HG03175 (cell line): ENCODE results near the gene CATSPER3.

Source experiments
- ATAC-seq: cut with Tn5 transposase; IDR thresholded peaks from one replicate; pipeline ENCODE4 v1.9.1; 2021; ENCODE audit warnings: mild to moderate bottlenecking, moderate library complexity; ENCODE audit not compliant: unreplicated experiment

The CATSPER3 gene

DNA sequence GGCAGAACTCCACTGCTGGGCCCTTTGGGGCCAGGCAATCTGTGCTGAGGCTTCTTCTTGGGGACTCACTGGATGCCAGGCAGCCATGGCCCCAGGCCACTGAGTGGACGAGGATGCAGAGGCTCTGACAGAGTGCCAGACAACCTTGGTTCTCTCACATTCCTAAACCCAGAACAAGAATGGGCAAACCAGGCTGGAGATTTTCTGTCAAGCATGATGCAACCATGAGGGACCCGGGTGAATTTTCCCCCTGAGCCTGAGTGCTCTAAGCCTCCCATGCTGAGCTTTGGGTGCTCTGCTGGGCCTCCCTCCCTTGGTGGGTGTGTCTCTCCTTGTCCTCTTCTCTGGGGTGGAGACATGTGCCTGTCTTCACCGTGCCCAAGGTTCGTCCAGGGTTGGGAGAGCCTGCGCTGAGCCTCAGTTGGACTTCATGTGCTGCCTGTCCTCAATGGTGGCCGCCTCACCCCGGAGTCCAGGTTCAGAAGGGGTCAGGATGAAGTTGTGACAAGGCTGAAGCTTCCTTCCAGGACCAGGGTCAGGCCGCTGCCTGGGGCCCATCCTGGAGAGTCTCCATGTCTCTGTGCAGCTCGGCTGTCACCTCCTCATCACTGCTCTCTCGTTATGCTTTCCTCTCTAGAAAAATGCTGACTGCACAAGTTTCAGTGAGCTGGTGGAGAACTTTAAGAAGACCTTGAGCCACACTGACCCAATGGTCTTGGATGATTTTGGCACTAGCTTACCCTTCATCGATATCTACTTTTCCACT, 42.2 kb downstream of the CATSPER3 start:
- no peak for ATAC-seq

DNA sequence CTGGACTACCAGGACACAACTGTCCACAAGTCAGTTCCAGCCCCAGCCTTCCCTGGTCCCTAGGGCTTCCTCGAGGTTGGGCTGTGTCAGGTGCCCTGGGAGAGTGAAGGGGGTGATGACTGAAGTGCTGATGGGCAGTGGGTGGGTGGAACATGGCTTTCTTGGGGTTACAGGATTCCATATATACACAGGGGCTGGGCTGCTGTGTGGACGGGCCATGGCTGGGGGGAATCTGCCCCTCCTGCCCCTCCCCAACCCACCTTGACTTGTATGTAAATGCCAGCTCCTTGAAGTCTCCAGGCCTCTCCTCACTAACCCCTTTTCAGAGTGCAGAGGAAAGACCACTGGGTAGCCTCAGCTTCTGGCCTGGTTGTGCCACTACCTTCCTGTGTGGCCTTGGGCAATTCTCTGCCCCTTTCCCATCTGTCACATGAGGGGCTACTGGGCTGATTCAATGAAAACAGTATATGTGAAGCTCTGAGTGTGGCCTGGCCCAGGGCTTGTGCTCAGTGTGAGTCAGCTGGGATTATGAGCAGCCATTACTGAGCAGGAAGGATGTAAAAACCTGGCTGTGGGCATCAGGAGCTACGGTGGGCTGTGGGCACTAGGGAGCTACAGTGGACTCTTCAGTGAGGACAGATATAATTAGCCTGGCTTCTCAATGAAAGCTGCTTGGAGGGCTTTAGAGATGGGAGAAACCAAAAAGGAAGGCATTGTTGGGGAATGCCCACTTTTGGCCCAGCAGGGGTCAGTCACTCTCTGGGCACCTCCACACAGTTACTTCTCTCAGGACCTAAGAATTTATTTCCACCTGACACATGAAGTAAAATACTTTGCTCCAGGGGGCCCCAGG, 43.0 kb downstream of the CATSPER3 start:
- ATAC-seq, result no peak

DNA sequence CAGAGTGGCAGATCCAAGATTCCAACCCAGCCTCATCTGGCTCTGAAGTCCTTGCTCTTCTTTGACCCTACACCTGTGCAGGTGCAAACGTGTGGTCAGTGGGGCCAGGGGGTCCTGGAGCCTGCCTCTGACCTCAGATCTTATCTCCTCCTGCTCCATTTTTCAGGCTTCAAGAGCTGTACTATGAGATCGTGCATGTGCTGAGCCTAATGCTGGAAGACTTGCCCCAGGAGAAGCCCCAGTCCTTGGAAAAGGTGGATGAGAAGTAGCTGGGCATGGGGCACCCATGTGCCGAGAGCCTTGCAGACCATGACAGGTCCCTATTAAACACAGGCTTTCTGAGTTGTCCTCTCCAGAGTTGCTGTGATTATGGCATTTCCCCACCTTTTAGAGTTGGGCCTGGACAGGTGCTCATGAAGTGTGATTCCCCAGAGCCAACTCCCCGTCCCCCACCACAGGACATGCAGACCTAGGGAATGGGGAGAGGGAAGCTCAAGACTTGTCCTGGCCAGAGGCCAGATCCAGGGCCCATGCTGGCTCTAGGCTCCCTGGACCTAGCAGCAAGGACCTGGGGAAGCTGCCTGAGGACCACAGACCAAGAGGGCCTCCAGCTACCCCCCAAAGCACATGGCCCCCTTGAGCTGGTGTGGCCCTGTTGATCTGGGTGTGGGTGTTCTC, 43.8 kb downstream of the CATSPER3 start:
- no peak for ATAC-seq

DNA sequence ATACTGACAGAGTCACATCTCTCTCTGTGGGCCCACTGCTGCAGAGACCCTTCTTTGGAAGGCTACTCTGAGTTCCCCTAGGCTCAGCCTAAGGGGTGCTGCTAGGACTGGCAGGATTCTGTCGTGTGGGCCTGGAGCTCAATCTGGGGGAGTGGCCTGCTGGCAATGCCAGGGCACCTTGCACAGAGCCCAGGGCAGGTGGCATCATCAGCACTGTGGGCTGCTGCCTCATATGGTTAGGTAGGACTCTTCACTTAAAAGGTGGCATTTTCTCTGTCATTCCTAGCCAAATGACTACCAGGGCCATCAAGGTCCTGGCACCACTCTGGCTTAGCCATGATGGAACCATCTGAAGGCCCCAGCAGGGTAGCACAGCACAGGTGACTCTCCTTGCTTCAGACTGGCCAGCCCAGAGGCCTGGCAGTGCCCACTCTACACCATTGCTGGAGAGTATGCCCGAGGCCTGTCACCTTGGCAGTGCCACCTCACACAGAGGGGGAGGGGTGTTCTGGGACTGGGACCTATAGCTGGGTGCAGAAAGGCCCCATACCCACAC, 44.4 kb downstream of the CATSPER3 start:
- ATAC-seq, result no peak

DNA sequence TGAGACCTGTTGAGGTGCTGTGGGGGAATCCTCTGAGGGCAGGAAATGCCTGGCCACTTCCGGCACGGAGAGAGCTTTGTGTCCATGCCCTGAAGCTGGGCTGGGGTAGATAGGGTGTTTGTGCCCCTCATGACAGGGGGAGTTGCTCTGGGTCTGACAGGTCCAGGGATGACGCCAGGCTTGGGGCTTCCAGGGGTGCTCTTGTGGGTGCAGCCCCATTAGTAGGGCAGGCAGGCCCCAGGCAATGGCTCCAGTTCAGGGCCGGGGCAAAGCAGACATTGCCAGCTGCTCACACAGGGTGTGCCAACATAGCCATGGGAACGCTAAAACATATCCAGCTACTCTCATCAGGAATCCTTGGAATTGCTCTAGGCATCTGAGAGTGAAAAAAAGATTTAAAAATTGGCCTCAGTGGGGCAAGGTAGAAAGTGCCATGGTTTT, 45.3 kb downstream of the CATSPER3 start:
- ATAC-seq, result no peak

DNA sequence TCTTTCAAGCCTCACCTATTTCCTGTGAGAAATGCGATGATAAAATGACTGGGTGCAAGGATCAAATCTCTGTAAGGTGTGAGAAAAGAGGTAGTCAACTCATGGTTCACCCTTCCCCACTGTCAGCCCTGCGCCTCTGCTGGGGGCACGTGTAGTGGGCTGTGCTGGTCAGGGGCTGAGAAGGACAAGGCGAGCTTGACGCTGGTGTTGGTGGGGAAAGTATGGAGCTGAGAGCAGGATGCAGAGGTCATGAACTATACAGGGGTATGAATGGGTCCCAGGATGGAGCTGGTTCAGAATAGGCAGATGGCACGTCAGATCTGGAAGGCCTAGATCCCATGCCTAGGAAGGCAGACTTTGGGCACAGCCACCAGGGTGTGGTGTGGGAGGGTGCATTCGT, 45.7 kb downstream of the CATSPER3 start:
- ATAC-seq, result no peak

DNA sequence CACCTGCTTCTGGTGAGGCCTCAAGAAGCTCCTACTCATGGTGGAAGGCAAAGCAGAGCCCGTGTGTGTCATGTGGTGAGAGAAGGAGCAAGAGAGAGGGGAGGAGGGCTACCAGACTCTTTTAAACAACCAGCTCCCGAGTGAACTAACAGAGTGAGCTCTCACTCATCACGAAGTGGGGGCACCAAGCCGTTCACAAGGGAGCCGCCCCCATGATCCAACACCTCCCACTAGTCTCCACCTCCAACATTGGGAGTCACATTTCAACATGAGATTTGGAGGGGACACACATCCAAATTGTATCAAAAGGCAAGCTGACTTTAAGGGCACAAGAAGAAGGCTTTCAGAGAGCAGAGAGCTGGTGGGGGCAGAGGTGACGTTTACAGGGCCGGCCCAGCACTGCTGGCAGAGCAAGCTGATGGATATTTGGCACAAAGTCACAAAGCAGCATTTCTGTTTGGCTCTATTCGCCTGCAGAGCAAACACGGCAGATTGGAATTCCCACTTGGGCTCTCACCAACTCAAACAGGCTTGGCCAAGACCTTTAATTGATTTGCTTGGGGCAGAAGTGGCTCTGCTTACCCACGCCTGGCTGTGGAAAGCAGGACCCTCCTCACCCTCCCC, 46.4 kb downstream of the CATSPER3 start:
- ATAC-seq, result no peak

DNA sequence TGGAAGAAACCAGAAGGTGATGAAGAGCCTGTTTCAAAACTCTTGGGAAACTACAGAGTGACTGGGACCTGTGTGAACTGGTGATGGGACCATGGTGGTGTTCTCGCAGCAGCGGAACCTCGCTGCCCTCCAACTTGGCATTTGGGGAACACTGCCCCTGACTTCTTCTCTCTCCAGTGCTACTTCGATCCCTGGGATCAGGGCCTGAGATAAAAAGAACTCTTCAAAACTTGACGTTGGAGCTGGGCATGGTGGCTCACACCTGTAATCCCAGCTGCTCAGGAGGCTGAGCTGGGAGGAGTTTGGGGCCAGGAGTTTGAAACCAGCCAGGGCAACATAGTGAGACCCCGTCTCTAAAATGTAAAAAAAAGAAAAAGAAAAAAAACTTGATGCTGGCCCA, 48.2 kb downstream of the CATSPER3 start:
- no peak for ATAC-seq

DNA sequence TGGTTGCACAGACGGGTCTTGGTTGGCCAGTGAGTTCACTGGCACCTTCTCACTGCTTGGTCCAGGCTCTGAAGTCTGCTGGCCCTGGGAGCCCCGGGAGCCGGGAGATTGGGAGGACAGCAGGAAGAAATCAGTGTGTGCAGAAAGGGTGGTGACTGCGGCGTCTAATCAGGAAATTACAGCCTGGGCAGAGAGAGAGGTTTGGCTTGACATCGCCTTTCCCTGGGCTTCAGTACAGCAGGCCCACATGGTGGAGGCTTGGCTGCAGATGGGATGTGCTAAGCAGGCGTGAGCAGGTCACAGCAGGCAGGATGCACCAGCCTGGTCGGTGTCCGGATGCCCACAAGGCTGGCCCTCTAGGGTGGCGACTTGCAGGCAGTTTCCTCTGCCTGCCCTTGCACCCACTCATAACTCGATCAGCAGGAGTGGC, 49.2 kb downstream of the CATSPER3 start:
- no peak for ATAC-seq

DNA sequence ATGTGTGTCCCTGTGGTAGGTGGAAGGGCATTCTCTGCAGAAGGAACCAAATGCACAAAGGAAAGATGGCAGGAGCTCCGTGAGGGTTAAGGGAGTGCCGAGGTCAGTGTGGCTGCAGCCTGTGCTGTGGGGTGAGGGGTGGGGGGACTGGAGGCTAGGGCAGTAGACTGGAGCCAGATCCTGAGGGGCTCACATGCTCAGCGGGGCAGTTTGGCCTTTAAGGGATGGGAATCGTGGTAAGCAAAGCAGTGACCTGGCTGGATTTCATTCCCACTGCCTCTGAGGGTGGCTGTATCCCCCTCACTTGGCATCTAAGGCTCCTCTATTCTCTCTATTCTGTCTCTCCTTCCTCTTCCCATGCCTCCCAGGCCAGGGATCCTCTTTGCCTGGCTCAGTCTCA, 50.8 kb downstream of the CATSPER3 start:
- no peak for ATAC-seq

DNA sequence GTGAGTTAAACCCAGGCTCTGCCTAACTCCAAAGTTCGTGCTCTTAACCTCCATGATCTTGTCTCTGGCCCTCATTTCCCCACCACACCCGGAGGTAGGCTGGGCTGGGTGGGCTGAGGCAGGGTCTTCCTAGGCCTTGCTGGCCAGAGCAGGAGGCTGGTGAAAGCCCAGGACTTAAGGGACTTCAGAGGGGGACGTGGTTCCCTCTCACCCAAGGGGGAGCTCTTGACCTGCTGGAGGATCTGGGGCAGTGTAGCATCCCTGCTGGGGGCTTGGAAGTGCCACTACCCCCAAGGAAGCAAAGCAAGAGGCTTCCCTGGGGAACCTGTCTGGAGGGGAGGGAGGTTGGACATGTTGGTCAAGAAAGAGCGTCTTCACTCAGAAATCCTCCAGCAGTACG, 51.6 kb downstream of the CATSPER3 start:
- ATAC-seq, result no peak

DNA sequence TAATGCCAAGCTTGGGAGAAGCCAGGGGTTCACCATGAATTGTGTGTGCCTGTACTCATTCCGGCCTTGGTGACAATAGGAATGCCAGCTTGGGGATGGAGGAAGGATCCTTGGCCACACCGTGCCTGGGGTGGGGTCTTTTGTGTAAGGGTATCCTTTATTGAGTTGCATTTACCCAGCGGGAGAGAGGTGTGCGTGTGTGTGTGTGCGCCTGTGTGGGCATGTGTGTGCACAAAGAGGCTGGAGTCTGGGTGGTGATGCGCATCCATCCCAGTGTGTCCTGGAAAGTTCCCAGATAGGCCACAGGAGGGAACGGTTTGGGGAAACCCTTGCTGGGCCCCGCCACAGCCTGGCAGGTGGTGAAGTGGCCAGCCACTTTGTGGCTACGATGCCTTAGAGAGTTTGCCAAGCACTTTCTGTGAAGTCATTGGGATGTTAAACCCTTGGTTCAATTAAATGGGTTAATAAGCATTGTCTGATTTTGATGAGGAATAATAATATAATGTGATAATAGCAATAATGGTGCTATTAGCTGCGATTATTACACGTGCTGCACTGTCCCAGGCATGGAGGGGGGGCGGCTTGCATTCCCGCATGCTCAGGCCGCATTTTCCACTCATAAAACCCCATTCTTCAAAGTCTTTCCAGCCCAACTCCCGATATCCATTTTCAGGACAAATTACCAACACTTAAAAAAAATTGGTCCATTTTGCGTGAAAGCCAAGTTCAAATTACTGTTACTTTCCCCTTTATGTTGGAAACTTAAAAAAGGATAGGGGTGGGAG, 52.6 kb downstream of the CATSPER3 start:
- no peak for ATAC-seq

DNA sequence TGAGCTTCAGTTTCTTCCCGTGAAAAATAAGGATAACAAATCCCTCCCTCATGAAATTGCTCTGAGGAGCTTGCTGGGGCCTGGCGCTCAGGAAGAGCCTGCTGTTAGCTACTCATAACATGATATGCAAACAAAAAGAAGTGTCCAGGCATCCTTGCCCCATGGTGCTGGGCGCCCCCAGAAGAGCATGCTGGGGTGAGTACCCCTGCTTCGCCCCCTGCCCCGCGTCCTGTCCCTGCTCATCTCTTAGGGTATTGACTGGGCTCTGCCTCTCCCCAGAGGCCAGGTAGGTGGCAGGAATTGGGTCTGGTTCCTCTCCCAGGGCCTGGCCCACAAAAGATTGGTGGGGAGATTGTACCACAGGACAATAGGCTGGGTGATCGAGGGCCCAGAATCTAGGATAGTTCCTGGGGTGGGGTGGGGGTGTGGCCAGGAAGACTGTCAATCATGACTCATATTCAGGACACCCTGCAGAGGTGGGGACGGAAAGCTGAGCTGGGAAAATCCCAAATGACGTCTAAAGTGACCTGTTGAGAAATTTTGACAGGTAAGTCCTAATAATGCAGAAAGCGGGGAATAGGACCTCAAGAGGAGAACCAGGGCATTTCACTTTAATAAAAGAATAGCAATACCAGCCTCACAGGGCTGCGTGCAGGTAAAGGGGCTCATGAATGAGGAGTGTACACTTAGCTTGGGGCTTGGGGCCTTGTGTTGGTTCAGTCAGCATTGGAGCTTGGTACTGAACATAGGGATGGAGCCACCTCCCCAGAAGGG, 57.4 kb downstream of the CATSPER3 start:
- no peak for ATAC-seq

DNA sequence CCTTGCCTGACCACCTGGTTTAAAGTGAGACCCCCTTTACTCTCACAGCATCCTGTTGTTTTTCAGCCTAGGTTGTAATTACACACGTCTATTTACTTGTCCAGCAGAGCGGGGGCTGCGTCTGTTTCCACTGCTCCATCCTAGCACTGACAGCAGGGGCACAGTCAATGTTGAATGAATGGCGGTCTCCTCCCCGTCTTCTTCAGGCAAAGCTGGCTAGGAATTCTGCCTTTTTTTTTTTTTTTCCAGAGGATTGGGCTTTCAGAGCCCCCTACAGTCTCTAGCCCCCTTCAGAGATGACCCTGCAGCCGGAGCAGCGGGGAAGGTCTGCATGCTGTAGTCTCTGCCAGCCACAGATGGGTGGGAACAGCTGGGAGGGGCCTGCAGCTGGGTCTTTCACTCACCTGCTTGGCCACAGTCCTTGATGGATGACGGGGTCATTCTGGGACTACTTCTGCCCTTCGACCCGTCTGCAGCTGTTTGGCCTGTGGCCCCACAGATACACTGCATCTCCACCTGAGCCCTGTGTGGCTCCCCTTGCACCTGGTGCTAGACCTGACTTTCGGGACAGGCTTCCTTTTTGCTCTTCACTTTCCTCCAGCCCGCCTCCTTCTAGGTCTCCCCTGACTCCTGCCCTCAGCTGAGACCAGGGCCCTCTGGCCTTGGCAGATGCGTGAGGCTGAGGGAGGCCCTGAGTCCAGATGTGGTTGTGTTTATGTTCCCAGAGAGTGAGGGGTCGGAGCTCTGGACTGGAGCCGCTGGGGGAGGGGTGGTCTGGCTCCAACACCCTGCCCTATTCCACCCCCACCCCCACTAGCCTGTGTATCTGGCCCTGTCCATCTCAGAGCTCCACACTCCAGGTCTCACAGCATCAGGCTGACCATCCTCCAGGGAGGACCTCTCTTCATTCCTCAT, 58.3 kb downstream of the CATSPER3 start:
- ATAC-seq, result no peak

DNA sequence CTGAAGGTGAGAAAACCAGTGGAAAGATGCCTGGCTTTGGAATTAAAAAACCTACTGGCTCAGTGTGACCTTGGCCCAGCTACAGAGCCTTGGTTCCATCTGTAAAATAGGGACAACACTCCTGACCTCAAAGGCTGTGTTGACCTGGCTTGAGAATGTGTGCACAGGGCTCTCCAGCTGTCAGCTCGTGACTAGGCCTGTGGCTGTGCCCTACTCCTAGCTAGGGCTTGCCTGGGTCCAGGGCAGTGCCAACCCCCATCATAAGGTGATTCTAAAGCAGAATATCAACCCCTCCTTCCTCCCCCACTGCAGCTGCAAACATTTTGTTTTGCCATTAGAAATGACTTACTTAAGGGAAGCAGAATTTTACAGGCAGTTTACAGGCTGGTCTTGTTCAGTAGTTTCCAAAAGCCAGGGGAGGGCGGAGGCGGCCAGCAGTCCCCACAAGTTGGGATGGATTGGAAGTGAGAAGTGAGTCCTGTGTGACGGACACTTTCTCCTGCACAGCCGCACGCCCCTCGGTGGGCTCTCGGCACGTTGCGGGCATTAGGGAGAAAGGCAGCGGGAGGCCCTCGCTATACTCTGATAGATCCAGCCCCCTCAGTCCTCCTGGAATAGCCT, 59.0 kb downstream of the CATSPER3 start:
- no peak for ATAC-seq

DNA sequence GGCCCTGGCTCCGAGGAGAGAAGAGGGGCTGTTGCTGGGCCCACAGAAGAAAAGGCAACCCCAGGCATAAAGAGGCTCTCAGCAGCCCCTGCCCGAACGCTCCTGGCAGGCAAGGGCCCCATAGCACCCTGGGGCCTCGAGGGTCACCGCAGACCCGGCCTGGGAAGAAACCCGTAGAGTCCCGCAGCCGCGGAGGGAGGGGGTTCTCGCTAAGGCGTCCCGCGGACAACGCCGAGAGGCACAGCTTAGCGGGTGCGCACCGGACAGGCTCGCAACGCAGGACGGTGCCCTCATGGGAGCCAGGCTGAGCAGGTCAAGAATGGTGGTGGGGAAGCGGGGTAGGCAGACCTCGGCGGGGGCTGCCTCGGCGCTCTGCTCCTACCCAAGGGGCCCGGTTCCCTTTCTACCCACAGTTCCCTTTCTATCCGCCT, 59.6 kb downstream of the CATSPER3 start:
- no peak for ATAC-seq

DNA sequence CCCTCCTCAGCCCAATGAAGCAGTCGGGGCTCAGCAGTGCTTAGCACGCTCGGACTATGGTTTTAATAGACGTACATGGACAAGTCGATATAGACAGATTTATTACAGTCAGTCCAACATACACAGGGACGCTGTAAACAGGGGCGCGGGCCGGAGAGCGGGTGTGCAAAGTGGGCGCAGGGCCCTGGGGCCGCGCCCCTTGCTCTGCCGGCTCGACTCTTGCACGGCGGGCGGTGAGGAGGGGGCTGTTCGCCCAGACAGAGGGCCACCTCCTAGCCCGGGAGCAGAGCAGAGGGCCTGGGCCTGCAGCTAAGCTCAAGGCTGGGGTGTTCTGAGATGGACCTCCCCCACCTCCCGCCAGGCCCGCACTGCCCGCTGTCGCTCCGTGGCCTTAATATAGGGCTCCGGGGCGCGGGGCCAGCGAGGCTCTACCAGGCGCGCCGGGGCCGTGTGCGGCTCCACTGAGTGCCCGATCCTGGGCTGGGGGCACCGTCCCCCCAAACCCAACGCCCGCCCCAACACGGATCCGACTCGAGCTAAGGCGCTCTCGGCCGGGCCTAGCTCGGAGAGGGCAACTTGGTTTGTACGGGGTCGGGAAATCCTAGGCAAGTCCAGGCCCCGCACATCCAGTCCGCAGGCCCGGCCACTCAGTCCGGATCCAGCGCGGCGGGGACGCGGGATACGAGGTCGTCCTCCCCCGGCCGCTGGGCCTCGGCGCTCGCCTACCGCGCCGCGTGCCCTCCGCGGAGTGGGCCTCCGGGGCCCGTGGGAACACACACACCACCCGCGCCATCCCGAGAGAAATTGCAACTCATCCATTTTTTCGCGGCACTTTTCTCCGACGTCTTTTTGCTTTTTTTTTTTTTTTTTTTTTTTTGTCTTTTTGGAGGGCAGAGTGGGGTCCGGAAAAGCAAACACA, 60.2 kb downstream of the CATSPER3 start:
- no peak for ATAC-seq
